ENCODE results near the gene CDKL2.
"Not testable (repeated sequence)": the region's sequence is repeated elsewhere in the genome, so short reads cannot be mapped to it uniquely, and the experiment has no call there.

Gene CDKL2

DNA sequence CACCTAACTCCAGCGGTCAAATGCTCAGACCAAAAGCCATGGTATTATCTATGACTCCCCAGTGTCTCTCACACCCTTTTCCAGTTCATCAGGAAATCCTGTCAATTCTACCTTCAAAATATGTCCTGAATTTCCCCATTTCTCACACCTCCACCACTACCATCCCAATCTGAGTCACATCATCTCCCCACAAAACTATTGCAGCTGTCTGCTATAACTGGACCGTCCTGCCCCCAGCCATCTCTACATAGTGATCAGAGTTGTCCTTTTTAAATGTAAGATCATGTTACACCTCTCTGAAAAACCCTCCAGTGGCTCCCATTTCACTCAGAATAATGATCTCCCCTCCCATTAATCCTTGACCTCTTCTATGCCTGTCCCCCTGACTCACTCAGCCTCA lies 81.3 kb downstream of the CDKL2 start:
- no peak for DNase-seq

DNA sequence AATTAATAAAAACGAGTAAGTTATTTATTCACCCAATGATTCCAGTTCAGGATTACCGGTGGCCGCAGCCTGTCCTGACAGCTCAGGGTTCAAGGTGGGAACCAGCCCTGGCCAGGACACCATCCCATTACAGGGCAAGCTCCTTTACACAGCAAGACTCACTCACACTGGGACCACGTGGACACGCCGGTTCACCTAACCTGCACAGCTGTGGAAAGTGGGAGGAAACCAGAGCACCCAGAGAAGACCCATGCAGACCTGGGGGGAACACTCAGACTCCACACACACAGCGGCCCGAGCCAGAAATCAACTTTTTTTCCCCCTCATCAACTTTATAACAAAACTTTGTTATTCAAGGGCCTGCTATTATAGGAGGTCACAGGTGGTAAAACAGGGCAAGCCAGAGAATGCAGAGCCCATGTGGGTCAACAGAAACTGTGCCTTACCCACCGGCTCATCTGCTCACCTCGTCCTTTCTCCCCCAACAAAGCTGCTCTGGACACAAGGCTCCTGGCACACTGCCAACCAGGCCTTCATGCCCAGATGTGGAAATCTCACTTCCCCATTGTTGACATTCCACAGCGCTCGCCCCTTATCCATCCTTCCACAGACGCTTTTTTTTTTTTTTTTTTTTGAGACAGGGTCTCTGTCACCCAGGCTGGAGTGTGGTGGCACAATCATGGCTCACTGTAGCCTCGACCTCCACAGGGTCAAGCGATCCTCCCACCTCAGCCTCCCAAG lies 82.5 kb downstream of the CDKL2 start:
- no peak for DNase-seq

DNA sequence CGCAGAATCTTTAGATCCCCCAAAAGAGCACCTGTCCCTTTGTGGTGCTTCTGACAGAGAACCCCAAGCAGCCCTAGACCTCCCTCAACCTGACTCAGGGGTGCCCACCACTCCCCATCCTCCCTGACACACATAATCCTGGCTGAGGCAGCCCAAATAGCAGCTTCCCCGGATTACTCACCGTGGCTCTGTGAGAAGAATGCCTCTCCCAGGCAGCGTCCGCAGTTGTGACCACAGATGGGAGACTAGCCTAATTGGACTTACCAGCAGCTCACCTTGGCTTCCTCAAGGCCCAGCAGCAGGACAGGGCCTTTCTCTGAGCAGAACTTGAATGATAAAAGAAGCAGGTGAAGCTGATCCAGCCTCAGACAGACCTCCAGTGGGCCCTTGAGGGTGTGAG lies 84.8 kb downstream of the CDKL2 start:
- DNase-seq: no peak

- DNase-seq: no peak
Measured at GRCh38 chr4:75544870-75545269, 85.5 kb downstream of the CDKL2 start.

- not testable (repeated sequence) for DNase-seq
Measured at GRCh38 chr4:75544220-75544619, 86.1 kb downstream of the CDKL2 start.

DNA sequence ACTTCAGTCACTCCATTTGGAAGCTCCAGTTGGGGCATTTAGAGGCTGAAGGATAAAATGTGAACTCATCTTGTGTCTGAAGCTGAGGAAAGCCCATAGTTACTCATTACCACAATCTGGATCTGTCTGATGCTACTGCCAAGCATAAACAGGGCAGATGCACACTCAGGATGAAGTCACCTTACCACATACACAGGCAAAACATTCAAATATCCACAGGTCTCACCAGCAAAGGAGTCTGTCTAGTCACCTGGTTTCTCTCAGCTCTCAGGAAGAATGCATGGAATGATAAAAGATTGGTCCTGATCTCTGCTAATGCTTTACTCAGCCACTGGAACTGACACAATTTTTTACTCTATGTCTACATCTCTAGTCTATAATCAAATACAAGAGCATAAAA lies 87.5 kb downstream of the CDKL2 start:
- DNase-seq: no peak

DNA sequence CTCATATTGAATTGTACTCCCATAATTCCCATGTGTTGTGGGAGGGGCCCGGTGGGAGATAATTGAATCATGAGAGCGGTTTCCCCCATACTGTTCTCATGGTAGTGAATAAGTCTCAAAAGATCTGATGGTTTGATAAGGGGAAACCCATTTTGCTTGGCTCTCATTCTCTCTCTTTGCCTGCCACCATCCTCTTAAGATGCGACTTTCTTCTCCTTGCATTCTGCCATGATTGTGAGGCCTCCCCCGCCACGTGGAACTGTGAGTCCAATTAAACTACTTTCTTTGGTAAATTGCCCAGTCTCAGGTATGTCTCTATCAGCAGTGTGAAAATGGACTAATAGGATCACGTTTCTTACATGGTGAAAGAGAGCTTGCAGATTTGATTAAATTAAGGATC lies 93.0 kb downstream of the CDKL2 start:
- not testable (repeated sequence) for DNase-seq

DNA sequence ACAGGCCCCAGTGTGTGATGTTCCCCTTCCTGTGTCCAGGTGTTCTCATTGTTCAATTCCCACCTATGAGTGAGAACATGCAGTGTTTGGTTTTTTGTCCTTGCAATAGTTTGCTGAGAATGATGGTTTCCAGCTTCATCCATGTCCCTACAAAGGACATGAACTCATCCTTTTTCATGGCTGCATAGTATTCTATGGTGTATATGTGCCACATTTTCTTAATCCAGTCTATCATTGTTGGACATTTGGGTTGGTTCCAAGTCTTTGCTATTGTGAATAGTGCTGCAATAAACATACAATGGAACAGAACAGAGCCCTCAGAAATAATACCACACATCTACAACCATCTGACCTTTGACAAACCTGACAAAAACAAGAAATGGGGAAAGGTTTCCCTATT lies 96.4 kb downstream of the CDKL2 start:
- not testable (repeated sequence) for DNase-seq

DNA sequence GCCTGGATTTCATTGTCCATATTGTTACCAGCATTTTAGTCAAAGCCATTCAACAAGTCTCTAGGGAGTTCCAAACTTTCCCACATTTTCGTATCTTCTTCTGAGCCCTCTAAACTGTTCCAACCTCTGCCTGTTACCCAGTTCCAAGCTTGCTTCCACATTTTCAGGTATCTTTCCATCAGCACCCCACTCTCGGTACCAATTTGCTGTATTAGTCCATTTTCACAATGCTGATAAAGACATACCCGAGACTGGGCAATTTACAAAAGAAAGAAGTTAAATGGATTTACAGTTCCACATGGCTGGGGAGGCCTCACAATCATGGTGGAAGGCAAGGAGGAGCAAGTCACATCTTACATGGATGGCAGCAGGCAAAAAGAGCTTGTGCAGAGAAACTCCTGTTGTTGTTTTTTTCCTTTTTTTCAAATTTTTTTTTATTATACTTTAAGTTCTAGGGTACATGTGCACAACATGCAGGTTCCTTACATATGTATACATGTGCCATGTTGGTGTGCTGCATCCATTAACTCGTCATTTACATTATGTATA lies 96.9 kb downstream of the CDKL2 start:
- not testable (repeated sequence) for DNase-seq

DNA sequence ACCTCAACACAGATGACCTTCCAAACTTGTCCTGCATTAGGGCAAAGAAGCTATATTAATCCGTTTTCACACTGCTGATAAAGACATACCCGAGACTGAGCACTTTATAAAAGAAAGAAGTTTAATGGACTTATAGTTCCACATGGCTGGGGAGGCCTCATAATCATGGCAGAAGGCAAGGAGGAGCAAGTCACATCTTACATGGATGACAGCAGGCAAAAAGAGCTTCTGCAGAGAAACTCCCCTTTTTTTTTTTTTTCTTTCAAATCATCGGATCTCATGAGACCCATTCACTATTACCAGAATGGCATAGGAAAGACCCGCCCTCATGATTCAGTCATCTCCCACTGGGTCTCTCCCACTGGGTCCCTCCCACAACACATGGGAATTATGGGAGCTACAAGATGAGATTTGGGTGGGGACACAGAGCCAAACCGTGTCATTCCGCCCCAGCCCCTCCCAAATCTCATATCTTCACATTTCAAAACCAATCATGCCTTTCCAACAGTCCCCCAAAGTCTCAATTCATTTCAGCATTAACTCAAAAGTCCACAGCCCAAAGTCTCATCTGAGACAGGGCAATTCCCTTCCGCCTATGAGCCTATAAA lies 98.7 kb downstream of the CDKL2 start:
- not testable (repeated sequence) for DNase-seq

DNA sequence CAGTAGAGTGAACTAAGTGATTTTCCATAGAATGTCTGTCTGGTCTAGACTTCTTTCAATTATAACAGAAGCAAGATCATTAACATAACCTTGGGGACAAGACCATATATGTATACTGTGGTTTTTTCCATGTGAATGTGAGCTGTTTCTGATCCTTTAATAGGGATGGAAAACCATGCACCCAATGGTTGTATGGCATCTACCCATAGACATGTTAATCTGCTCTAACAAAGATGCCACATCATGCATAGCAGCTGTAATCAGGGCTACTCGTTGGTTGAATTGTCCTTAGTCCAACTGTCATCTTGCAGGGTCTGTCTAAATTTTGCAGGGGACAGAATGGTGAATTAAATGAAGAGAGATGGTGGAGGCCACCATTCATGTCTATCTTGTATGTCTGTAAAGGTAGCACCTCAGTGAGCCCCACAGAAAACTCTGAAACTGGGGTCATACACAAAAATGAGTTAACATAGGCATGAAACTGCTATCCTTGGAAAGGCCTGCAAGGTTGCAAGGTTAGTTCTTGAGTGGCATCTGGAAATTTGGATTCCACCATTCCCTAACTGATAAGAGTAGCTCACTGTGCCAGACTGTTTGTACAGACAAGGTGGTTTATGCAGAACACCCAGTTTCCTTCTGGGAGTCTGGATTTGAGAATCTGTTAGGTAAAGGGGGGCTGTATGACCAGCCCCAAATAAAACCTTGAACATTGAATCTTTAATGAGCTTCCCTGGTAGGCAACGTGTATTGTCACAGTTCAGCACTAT lies 99.6 kb downstream of the CDKL2 start:
- no peak for DNase-seq

Measured in T-helper 9 cell (primary cell).